Activated CD4-positive, alpha-beta T cell treated with anti-CD3 and anti-CD28 coated beads, Interleukin-2, amount 50 U/mL, for 24 hours (primary cell): ENCODE measurements around the gene EFCAB6.

Experiments used
- DNase-seq, 2 donors: peaks; one replicate each; pipeline ENCODE4 v3.0.0-alpha.2; 2020; ENCODE audit warnings: low read depth in 1 of 2, low spot score in 1 of 2

Gene EFCAB6

DNA sequence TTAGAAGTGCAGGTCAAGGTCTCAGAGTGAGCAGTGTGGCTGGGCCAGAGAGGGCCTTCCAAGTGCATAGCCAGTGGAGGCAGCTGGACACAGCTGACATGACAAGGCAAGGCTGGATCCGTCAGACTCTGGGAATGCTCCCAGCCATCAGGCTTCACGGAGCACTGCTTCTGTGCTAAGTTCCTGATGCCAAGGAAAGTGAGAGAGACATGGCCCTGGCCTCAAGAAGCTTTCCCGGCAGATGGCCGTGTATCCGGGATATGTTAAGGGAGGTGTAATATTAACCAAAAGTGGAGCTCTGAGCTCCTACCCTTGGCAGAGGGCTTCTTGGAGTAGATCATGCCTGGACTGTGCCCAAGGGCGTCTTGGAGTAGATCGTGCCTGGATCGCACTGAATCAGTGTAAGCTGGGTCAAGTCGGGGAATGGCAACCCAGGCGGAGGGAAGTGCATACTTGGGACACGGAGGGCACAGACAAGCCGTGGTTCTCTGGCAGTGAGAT is 7.4 kb upstream of the EFCAB6 start:
- DNase-seq, result no peak

- no peak for DNase-seq
These were observed 6.9 kb upstream of the EFCAB6 start for GRCh38 chr22:43818981-43819380.

GRCh38 chr22:43817402-43817801 is 5.3 kb upstream of the EFCAB6 start:
- DNase-seq, result no peak

DNA sequence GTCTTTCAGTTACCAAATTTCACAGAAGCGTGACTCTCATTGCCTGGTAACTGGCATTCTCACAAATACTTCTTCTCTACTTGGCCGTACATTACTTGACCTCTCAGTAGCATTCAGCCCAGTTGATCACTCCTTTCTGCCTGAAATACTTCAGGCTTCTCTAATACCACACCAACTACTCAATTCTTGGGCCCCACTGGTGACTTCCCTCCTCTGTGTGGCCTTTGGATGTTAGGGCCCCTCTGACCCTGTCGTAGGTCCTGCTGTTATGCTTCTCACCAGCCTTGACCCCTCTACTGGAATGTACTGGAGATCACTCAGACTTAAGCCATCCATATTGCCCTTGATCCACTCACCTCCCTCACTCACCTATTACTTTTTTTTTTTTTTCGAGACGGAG is 2.2 kb upstream of the EFCAB6 start:
- DNase-seq, result no peak

- DNase-seq, result no peak
These were observed 785 bp upstream of the EFCAB6 start for GRCh38 chr22:43812890-43813289.

GRCh38 chr22:43811777-43812148 is 342 bp downstream of the EFCAB6 start:
- DNase-seq, result no peak

- no peak for DNase-seq
These were observed 9.1 kb downstream of the EFCAB6 start for GRCh38 chr22:43802897-43803495.

DNA sequence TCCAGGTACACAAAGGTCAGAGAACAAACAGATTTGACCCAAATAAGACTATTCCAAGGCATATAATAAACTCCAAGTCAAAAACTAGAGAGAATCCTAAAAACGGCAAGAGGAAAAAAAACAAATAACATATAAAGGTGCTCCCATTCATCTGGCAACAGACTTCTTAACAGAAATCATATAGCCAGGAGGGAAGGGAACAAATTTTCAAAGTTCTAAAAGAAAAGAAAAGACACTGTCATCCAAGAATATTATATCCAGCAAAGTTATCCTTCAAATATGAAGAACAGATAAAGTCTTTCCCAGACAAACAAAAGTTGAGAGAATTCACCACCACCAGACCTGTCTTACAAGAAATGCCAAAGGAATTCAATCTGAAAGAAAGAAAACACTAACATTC is 11.1 kb downstream of the EFCAB6 start:
- no peak for DNase-seq

DNA sequence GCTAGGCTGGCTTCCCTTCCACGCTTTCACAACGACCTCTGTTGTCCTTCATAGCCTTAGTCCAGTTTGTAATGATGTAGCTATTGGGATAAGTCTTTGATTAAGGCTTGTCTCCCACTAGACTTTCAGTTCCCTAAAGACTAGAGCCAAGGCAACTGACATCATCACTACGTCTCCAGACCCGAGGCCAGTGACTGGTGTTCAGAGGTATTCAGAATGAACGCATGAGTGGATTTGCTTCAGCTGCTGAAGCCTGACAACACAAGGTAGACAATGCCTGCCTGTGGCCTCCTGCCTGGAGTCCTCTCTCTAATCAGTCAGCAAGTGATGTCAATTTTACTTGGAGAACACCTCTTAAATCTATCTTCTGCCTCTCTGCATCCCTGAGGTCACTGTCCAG is 13.6 kb downstream of the EFCAB6 start:
- no peak for DNase-seq

DNA sequence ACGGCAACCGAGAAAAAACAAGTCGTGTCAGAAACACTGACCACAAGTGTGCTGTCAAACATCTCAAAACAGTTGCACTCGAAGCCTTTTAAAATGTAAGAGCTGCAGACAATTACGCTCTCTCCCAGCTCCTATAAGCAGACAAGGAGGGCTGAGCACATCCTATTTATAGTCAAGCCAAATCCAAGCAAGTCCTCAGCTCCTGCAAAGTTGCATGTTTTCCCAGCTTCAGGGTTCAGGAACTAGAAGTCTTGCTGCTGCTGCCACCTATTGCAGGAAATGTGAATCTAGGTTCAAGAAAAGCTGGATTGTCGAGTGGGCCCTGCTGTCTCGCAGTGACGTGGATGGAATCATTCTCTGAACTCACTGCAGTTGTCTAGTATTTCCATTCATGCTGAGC is 15.5 kb downstream of the EFCAB6 start:
- no peak for DNase-seq

DNA sequence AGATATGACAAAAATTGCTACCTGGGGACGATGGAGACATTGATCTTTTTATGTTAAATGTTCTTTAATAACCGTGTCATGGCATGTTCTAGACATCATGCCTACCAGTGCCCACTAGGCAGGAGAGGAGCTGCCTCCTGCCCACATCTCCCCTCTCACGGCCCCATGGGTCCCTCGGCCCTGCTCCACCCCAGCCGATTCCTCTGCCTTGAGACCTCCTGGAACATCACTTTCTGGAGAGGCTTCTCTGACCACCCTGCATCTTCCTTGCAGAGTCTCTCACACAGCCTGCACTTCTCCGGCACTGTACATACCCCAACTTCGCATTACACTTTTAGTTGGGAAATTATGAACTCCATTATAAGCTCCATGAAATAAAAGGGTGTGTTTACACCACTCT is 16.8 kb downstream of the EFCAB6 start:
- DNase-seq, result no peak

DNA sequence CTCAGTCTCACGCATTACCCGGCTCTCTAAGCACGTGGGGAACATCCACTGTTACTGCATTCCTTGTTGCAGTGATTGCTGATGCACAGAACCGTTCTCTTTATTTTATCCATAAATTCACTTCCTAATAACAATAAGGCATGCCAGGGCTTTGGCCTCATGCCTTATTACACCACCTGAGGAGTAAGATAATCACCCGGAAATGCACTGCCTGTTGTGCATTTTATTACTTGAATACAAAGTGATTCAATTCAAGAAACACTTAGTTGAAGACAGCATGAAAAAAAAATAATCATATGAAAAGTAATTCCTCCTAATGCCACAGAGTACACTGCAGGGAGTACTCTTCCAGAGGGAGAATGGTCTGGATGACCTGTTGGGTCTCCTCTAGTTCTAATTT is 19.2 kb downstream of the EFCAB6 start:
- DNase-seq, result no peak

GRCh38 chr22:43789452-43789851 is 22.7 kb downstream of the EFCAB6 start:
- DNase-seq, result no peak

DNA sequence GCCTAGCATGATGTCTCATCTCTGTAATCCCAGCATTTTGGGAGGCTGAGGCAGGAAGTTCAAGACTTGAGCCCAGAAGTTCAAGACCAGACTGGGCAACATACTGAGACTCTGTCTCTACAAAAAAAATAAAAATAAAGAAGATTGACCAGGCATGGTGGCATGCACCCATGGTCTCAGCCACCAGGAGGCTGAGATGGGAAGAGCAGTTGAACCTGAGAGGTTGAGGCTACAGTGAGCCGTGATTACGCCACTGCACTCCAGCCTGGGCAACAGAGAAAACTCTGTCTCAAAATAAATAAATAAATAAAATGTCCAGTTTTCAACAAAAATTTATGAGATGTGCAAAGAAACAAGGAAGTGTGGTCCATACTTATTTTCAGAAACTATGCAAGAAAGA is 28.3 kb downstream of the EFCAB6 start:
- DNase-seq, result no peak

DNA sequence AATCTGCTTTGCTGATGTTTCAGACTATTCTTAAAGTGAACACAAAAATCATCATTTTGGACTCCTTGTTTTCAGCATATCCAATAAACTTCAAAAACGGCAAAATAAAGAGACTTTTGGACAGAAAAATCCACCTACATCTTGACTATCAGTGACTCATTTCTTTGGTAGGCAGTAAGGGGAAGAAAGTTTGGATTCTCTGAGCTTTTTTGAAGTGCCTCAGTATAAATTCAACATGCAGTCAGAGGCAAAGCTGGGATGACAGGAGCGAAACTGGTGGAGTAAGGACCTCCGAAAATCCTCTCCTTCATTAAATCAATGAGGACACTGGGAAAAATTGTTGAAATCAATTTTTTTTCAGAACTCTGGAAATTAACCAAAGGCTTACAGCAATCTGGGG is 29.7 kb downstream of the EFCAB6 start:
- no peak for DNase-seq

GRCh38 chr22:43777286-43777685 is 34.8 kb downstream of the EFCAB6 start:
- no peak for DNase-seq

DNA sequence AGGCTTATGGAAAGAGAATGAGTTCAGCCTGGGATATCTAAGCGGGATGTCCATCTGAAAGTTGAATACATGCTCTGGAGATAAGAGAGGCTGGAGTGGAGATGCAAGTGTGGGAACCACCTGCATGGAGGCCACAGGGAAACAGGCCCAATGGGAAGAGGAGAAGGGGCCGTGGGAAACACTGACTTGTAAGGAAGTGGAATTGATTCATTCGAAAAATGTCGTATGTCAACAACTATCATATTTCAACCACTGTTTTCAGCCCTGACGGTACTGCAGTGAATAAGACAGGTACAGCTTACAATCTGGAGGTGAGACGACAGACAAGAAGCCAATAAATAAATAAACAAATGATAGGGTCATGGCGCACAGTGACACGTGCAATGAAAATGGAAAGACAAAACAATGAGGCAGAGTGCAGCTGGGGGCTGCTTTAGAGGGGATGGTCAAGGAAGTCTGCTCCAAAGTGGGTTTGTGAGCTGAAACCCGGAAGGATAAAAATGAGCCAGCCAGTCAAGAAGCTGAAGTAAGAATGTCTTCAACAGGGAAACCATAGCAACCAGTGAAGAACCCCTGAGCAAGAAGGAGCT is 35.9 kb downstream of the EFCAB6 start:
- DNase-seq, result no peak

DNA sequence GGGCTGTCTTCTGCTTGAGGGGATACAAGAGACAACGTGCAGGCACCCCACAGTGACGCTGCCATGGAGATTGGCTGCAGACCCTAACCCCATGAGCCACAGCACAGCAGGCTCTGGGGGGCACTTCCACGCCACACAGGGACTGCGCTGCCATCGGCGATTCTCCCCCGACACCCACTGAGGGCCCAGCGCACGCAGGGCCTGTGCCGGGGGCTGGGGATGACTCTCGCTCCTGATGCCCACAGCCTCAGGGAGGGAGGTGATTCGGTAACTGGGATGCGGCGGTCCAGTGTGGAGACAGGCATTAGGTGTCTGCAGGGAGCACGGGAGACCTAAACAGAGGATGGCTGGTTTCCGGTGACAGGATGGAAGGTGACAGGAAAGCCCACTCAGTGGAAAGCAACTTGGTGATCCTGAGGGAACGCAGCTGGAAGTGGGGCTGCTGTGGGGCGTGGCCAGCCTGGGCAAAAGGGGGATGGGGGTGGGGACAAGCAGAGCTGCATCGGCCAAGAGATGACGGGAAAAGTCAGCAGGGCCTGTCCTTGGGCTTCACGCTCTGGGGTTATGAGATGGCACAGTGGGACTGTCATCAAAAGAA is 37.7 kb downstream of the EFCAB6 start:
- no peak for DNase-seq

- no peak for DNase-seq
These were observed 39.3 kb downstream of the EFCAB6 start for GRCh38 chr22:43772831-43773230.

DNA sequence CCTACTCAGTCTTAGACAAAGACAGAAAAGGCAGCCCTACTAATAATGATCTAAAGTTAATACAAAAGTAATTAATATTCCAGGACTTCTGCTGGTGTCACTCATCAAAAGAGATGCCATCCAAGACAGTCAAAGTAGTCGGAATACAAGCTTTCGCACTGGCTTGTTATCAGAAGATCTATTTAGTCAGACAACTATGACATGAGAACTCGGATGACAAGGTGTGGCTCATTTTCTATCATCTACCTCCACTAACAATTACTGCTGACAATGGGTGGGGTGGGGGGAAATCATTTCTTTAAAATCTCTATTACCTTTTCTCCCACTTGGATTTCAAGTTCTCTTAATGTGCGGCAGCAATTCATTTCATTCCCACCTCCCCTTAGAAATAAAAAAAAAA is 56.7 kb downstream of the EFCAB6 start:
- DNase-seq, result no peak

DNA sequence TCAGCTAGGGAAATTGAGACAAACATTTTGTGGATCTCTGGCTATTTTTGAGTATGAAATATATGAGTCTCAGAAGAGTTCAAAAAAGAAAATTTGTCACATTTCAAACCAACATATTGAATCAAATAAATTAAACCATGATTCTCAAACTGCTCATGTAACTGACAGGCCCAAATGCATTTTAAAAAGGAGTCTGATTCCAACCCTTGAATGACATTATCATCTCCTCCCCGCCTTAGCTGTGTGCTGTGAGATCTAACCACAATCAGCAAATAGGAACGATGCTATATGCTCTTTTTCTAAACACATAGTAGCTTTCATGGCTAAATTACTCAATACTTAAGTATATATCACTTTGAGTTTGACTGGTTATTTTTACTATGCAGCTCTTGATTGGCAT is 57.1 kb downstream of the EFCAB6 start:
- DNase-seq, result no peak

- DNase-seq, result no peak
These were observed 57.9 kb downstream of the EFCAB6 start for GRCh38 chr22:43754176-43754575.

DNA sequence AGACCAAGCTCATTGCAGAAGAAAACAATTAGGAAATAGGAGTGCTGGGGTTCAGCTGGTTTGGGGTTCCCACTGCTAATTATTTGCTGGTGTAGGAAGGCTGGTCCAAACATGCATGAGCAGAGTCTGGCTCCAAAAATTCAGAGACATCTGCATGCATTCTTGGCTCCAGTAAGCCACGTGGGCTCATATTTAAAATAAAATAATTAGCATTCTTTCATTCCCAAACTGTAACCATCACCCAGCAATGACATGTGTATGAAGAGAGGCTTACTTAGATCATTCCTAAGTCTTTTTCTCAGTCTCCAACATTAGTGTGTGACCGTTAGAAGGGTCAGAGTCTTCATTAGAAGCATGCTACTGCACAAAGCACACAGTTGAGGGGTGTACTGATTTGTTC is 58.4 kb downstream of the EFCAB6 start:
- no peak for DNase-seq
